Measurements from ENCODE around the gene ALOXE3. TPM values are rescaled to one million over a fixed set of nuclear protein-coding genes. Genes with fewer than 3 reads are reported as not detected.

Gene ALOXE3
- total RNA-seq, 1 donor from 2014 or later: not detected

DNA sequence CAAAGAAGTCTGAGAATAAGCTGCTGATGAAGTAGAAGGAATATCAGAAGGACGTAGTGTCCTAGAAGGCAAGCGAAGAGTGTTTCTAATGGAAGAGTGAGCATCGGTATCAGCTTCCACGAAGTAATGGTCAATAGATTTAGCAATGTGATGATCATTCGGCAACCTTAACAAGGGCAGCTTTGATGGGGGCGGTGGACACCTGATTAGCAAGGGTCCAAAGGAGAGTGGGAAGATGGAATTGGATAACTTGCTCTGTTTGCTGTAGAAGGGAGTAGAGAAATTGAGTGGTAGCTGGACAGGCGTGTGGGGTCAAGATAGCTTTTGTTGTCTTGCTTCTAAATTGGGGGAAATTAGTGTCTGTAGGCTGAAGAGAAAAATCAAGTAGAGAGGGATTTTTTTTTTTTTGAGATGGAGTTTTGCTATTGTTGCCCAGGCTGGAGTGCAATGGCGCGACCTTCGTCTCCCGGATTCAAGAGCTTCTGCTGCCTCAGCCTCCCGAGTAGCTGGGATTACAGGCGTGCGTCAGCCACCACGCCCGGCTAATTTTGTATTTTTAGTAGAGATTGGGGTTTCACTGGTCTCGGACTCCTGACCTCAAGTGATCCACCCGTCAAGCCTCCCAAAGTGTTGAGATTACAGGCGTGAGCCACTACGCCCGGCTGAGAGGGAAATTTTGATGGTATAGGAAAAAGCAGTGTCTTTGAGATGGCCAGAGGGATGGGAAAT, 19.5 kb upstream of the ALOXE3 start:
- no peak for DNase-seq (ENCODE audit: extremely low spot score, unreplicated experiment)
- no peak overlapping the region for H3K4me3 Mint-ChIP-seq (ENCODE audit: unreplicated experiment)
- H3K36me3 Mint-ChIP-seq (ENCODE audit: unreplicated experiment): peaks cover 17% of the 10 kb centered on the region
- no peak for TF ChIP-seq CTCF (IDR thresholded peaks at IDR 0.05)
- H3K27ac Mint-ChIP-seq (ENCODE audit: unreplicated experiment): no peak overlapping the region
- peaks cover 4% of the 10 kb centered on the region for H3K4me1 Mint-ChIP-seq (ENCODE audit: unreplicated experiment)
- no peaks in the 10 kb centered on the region for H3K27me3 Mint-ChIP-seq (ENCODE audit: unreplicated experiment)
- H3K9me3 Mint-ChIP-seq (ENCODE audit: unreplicated experiment): no peaks in the 10 kb centered on the region

GRCh38 chr17:8133941-8134340, 15.6 kb upstream of the ALOXE3 start:
- no peak for TF ChIP-seq CTCF (IDR thresholded peaks at IDR 0.05)
- H3K4me1 Mint-ChIP-seq (ENCODE audit: unreplicated experiment): no peaks in the 10 kb centered on the region
- H3K27ac Mint-ChIP-seq (ENCODE audit: unreplicated experiment): no peak overlapping the region
- no peak overlapping the region for H3K4me3 Mint-ChIP-seq (ENCODE audit: unreplicated experiment)
- no peaks in the 10 kb centered on the region for H3K36me3 Mint-ChIP-seq (ENCODE audit: unreplicated experiment)
- no peak for DNase-seq (ENCODE audit: extremely low spot score, unreplicated experiment)
- no peaks in the 10 kb centered on the region for H3K9me3 Mint-ChIP-seq (ENCODE audit: unreplicated experiment)
- H3K27me3 Mint-ChIP-seq (ENCODE audit: unreplicated experiment): peaks cover 9% of the 10 kb centered on the region

DNA sequence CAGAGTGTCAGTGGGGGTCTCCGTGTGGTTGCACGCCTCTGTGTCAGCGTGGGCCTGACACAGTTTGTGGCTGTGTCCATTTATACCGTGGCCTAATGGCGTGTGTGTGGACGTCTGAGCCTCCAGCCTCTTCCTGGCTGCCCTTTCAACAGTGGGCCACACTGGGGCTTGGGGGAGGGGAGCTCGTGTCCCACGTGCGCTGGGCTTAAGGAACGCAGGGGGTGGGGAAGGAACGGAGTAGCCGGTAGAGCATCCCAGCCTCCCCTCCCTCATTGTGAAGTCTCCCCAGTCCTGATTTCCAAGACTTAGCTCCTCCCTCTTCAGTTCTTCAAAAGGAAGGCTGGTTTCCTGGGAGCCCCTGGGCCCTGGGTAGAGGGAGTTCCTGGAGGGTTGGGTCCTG, 15.1 kb upstream of the ALOXE3 start:
- no peaks in the 10 kb centered on the region for H3K9me3 Mint-ChIP-seq (ENCODE audit: unreplicated experiment)
- no peak overlapping the region for H3K27ac Mint-ChIP-seq (ENCODE audit: unreplicated experiment)
- DNase-seq (ENCODE audit: extremely low spot score, unreplicated experiment): no peak
- no peaks in the 10 kb centered on the region for H3K4me1 Mint-ChIP-seq (ENCODE audit: unreplicated experiment)
- no peak overlapping the region for H3K4me3 Mint-ChIP-seq (ENCODE audit: unreplicated experiment)
- H3K36me3 Mint-ChIP-seq (ENCODE audit: unreplicated experiment): no peaks in the 10 kb centered on the region
- peaks cover 9% of the 10 kb centered on the region for H3K27me3 Mint-ChIP-seq (ENCODE audit: unreplicated experiment)
- TF ChIP-seq CTCF (IDR thresholded peaks at IDR 0.05): no peak

DNA sequence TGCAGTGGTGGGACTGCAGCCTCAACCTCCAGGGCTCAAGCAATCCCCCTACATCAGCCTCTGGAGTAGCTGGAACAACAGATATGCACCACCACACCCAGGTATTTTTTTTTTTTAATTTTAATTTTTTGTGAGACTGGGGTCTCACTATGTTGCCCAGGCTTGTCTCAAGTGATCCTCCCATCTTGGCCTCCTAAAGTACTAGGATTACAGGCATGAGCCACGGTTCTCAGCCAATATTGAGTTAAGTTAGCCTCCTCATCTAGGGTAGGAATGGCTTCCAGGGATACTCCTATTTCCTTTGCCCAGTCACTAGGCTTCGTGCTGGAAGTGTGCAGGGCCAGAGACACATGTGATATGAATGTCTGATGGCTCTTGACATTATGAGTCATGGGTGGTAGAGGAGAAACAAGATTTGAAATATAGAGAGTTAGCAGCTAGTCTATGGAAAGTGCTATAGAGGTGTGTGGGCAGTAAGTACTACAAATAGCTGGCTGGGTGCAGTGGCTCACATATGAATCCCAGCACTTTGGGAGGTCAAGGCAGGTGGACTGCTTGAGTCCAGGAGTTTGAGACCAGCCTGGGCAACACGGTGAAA, 13.6 kb upstream of the ALOXE3 start:
- no peak for DNase-seq (ENCODE audit: extremely low spot score, unreplicated experiment)
- no peaks in the 10 kb centered on the region for H3K9me3 Mint-ChIP-seq (ENCODE audit: unreplicated experiment)
- no peak overlapping the region for H3K27ac Mint-ChIP-seq (ENCODE audit: unreplicated experiment)
- H3K36me3 Mint-ChIP-seq (ENCODE audit: unreplicated experiment): no peaks in the 10 kb centered on the region
- peaks cover 9% of the 10 kb centered on the region for H3K27me3 Mint-ChIP-seq (ENCODE audit: unreplicated experiment)
- H3K4me3 Mint-ChIP-seq (ENCODE audit: unreplicated experiment): no peak overlapping the region
- no peak for TF ChIP-seq CTCF (IDR thresholded peaks at IDR 0.05)
- peaks cover 4% of the 10 kb centered on the region for H3K4me1 Mint-ChIP-seq (ENCODE audit: unreplicated experiment)

- Mint-ChIP-seq H3K27me3 (ENCODE audit: unreplicated experiment) (peaks cover 9% of the 10 kb centered on the region), H3K27ac (ENCODE audit: unreplicated experiment) (no peak overlapping the region), H3K4me3 (ENCODE audit: unreplicated experiment) (no peak overlapping the region), H3K36me3 (ENCODE audit: unreplicated experiment) (no peaks in the 10 kb centered on the region), H3K4me1 (ENCODE audit: unreplicated experiment) (peaks cover 37% of the 10 kb centered on the region), H3K9me3 (ENCODE audit: unreplicated experiment) (no peaks in the 10 kb centered on the region)
- TF ChIP-seq CTCF (IDR thresholded peaks at IDR 0.05): no peak
- no peak for DNase-seq (ENCODE audit: extremely low spot score, unreplicated experiment)
These were observed 9.9 kb upstream of the ALOXE3 start for GRCh38 chr17:8128125-8128784.
